ENCODE data around the gene USP28.
"Not testable (repeated sequence)": the region's sequence is repeated elsewhere in the genome, so short reads cannot be mapped to it uniquely, and the experiment has no call there.

The USP28 gene

DNA sequence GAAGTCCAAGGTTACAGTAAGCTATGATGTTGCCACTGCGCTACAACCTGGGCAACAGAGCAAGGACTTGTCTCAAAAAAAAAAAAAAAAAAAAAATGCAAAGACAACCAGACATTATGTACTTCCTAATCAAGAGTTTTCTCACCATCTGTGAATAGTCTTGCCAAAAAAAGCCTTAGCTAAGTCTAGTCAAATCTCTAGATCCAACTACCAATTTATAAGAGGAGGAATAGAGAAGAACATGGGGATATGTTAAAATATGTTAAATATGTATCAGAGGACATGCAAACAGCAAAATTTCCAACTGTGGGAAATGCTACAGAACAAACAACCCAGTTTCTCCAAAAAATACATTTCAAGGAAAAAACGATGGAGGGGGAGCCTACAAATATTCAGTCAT lies 45.6 kb downstream of the USP28 start:
- no peak for DNase-seq

DNA sequence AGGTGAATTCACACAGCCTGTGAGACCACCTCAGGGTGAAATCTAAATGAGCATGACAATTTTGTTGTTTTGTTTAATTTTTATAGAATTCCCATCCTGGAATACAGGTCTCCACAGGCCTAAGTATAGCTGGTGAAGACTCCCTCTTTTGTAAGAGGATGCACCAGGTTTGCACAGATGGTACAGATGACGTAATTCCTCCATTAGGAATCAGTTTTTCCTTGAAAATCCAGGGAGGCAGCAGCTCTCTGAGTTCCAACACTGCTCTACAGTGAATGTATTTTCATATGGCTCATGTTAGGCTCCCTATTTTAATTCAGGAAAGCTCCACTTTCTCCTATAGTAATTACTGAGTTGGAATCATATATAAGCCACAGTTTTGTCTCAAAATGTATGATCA lies 47.2 kb downstream of the USP28 start:
- DNase-seq, result no peak

DNA sequence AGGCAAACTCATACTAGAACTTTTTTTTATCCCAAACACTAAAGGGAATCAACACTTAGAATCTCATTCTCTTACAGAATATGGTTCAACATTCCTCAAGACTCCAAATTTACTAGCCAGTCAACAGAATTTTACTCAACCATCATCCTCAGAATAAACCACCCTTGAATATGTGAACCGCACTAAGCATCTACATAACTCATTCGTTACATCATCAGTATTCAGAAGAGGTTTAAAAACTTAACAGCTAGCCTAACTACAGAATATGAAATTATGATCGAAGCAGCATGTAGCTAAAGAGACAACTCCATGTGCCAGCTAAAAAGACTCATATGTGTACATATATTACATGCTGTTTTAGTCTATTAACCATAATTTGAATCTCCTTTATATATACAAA lies 47.9 kb downstream of the USP28 start:
- DNase-seq, result no peak

DNA sequence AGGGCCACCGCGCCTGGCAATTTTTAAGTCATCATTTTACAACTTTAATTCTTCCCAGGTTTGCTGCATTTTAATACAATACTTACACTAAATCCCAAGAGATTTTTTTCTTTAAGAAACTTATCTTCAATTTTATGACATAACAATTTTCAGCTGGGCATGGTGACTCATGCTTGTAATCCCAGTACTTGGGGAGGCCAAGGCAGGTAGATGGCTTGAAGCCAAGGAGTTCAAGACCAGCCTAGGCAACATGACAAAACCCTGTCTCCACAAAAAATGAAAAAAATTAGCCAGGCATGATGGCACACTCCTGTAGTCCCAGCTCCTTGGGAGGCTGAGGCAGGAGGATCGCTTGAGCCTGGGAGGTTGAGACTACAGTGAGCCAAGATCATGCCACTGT lies 56.9 kb downstream of the USP28 start:
- DNase-seq, result no peak

DNA sequence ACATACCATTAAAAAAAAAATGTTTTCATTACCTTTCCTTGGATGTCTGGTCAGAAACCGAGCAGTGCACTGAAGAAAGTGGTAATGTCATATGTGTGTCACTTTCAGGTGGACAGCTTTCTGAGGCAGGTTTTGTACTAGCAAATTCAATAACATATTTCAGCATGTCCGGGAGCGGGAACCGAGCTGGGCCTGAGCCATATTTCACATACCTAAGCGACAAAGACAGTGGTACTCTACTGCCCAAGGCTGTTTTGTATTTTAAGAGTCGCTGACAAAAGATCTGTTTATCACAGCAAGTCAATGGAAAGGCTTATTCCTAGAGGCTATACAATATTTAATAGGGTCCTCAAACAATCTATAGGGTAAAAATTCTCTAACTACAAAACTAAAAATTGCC lies 57.7 kb downstream of the USP28 start:
- DNase-seq, result no peak

DNA sequence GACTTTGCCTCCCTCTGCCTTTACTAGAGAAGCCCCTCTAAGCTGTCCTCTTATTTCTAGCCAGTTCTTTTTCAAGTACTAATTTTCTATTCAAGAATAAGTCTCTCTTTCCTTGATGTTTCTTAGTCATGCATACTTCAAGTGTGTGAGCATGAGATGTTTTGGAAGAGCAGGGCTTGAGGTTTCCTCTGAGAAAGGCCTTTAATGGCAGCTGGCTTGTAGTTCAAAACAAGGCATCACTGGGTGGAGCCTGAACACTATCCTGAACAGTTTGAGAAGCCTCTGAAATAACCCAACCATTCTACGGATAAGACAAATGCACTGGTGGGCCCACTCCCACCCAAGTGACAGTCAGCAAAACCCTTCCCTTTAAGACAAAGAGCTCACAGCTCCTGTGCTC lies 58.2 kb downstream of the USP28 start:
- DNase-seq, result no peak

DNA sequence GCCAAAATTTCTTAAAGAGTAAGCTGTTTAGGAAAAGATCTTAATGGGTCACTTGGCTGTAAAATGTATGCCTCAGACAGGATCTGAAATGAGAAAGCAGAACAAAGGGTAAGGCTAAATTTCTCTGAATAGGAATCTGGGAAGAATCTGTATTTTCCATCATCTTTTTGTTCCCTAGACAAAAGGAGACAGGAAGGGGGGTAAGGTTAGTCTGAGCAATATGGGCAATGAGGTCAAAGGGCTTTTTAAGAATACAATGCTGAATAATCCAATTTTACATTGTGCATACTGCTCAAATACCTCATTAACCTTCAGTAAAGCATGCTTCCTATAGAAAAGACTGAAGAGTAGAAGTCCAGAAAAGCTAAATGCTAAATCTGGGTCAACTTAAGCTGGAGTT lies 61.2 kb downstream of the USP28 start:
- DNase-seq, result no peak

DNA sequence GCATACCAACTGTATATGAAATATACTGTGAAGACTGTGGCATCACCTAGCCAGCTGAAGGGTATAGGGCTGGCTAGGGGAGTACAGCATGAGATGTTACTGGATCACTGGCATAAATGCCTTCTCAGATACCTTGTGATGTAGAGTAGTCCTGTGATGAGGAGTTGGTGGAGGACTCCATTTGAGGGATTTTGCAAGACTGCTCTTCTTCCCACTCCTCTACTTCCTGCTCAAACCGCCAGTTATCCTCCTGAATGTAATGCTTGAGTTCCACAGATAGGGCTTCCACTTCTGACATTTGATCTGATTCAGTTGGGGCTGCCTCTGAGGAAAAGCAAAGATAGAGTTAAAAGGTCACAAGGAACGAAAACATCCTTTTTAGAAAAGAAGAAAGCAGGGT lies 66.4 kb downstream of the USP28 start:
- DNase-seq, result no peak

DNA sequence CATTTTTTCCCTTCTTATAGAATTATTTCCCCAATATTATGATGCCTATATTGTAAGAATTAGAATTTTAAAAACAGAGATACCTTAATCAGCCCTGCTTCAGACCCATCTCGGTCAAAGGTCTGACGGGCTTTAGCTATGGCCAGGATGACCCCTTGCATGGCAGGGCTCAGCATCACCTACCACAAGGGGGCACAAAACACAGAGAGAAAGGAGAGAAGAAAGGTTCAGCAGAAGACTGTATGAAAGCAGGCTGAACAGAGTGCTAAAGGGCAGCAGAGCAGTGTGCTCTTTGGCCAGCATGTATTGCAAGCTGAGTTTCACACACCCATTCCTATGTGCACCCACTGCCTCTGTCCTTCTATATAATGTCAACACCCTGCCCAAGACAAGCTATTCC lies 69.0 kb downstream of the USP28 start:
- peak; percentile 18 for DNase-seq

DNA sequence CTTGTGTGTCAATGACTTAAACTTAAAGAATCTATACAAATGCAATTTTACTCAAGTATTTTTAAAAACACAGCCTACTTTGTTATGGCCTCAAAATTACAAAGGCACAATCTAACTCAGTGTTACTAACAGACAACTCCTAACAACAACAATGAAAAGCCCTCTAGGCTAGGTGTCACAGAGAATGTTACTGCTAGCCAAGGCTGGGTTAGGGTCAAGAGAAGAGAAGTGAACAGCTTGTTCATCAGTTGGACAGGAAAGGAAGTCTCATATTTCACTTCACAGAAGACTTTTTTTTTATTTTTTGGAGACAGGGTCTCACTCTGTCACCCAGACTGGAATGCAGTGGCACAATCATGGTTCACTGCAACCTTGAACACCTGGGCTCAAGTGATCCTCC lies 69.7 kb downstream of the USP28 start:
- peak; percentile 18 for DNase-seq

DNA sequence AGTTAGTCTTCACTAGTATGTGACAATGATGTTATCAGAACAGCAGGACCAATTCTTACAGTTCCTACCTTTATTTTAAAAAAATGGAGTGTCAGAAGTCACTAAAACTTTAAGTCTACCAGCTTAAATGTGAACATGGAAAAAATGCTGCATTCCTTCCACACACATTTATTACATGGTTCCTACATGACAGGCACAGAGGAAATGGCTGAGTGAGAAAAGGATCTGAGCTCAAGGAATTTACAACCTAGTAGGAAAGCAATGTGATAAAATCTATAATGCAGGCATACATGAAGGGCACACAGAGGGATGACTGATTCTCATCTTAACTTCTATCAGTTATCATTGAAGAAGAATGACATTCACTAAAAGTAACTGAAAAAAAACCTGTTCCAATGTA lies 72.8 kb downstream of the USP28 start:
- DNase-seq, result no peak

DNA sequence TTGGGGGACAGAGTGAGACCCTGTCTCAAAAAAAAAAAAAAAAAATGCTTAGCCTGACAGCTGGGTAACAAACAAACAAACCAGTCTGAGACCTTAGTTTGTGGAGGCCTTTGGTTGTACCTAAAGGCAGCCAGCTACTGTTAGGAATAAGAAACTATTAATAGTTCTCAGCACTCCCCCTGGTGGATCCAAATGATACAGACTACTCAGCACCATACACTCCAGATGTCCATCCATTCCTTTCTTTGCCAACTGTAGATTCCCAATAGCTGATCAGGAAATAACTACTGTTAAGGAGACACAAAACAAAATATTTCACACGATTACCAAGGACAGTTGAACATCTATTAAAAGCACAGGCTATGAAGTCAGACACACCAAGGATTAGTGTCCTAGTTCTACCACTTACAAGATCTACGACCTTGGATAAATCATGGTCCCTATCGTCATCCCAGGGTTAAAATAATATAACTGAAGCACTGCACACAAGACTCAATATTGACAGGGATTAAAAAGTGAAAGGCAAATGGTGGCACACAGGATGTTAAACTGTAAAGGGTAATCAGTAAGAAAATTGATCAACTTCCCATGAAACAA lies 78.6 kb downstream of the USP28 start:
- DNase-seq, result peak; percentile 40

DNA sequence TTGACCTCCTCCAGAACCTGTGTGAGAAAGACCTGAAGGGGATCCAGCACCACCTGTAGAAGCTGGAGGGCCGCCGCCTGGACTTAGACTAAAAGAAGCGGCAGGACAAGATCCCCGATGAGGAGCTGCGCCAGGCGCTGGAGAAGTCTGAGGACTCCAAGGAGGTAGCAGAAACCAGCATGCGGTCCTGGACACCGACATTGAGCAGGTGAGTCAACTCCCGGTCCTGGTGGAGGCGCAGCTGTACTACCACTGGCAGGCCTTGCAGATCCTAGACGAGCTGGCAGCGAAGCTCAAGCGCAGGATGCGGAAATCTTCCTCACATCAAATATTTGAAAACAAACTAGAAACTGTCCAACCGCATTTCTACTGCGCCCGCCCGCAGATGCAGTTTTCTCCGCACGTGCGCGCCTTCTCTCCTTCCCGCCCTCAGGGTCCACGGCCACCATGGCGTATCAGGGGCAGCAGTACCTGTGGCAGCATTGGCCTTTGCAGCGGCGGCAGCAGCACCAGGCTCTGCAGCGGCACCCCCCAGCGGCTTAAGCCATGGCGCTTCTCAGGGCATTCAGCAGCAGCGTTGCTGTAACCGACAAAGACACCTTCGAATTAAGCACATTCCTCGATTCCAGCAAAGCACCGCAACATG lies 85.6 kb downstream of the USP28 start:
- DNase-seq, result no peak

DNA sequence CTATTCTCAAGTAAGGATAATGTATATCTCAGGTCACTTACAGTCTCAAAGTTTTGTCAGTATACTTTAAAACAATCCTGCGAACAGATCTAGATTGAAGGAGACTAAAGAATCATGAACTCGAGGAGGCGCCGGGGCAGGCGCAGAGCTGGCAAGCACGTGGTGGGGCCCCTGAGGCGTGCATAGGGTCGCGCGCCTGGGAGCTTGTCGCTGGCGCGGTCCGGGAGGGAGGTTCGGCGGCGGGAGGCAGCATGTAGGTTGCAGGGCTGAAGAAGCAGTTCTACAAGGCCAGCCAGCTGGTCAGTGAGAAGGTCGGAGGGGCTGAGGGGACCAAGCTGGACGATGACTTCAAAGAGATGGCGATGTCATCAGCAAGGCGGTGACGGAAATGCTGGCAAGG lies 86.4 kb downstream of the USP28 start:
- not testable (repeated sequence) for DNase-seq

DNA sequence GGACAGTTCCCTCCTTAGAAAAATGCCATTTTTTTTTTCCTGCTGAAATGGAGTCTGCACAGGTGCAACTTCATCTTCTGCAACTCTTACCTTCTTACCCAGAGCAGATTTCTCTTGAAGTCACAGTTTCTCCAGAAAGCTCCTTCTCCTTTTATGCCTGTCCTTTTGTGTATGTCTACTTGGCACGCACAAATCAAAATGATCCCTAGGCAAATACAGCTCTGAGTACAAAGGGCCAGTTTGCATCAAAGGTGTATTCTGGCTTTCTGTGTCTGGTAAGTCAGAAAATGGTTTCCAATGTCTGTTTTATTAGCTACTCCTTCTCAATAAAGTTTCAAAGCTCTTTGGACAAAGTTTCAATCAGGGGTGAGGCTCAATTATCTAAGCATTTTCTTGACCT lies 93.2 kb downstream of the USP28 start:
- DNase-seq, result no peak

DNA sequence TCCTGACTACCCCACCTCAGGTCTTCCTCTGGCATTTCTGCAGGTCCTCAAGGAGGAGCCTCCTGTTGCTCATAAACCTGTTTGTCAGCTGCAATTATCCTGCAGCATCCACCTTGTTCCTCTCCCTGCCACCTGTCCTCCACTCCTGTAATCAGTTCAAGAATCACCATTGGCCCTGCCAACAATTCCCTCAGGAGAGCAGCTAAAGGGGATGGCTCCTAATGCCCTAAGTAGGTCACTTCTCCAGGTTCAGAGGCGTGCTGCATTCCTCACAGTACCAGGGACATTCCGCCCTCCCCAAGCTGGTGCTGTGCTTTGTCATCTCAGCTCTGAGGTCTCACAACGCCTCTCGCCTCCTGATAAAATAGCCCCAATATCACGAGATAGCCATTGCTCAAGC lies 93.7 kb downstream of the USP28 start:
- no peak for DNase-seq

DNA sequence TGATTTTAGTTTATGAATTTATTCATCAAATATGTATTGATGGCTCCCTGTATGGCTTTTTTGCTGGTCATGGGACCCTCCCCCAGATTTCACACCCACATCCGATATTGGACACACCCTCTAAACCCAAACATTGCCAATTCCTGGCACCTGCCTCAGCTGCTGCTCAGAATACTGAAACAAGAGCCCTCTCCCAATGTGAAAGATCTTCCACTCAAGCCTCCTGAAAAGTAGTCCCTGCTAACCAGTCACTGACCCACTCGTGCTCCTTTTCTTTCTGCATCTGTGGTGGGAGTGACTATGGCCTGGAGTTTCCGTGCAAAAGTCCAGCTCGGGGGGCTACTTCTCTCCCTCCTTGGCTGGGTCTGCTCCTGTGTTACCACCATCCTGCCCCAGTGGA lies 95.9 kb downstream of the USP28 start, which contains the start of gene CLDN25:
CLDN25 (plus strand) TSS at position 301 of the 400 bp plus-strand sequence; CDS start at position 301, 0 bp downstream.
- no peak for DNase-seq

DNA sequence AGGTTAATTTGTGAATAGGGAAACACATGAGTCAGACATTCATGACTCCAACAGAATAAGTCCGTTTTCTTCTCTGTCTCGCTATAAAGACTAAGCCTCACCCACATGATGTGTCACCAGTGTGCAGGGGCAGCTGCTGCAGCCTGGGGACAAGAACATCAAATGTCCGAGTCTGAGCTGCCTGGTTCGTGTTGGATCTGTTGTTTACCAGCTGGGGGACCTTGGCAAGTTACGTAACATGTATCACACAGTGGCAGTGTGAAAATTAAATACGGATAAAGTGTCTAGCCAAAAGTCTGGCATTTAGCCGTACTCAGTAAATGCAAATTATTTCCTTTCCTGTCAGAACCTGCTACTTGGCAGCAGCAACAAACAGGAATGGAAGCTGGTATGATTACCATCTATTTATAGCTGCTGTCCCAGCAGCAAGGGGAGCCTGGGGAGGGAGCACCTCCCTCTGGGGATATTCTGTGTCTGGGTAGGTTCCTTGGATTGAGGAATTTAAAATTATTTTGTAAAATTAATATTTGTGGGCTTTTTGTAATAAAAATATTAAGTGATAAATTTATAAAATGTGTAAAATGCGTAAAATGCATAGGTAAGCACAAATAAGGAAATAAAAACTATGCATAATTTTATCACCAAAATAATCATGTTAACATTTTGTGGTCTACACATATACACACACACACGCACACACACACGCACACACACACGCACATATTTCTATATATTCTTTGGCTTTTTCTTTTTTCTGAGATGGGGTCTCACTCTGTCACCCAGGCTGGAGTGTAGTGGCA lies 97.1 kb downstream of the USP28 start:
- peak; percentile 3 for DNase-seq

DNA sequence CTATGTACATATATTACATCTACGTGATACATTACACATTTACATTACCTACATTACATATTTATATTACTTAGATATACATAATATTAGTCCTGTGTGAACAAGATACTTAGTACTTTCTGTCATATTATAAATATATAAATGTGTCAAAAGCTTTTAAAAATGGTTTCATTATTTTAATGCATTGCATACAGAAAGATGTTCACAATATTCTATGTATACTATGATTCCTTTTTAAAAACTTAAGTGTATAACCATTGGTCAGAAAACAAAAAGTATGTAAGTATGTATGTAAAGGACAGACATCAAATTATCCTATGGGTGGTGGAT lies 101.2 kb downstream of the USP28 start:
- DNase-seq, result no peak

DNA sequence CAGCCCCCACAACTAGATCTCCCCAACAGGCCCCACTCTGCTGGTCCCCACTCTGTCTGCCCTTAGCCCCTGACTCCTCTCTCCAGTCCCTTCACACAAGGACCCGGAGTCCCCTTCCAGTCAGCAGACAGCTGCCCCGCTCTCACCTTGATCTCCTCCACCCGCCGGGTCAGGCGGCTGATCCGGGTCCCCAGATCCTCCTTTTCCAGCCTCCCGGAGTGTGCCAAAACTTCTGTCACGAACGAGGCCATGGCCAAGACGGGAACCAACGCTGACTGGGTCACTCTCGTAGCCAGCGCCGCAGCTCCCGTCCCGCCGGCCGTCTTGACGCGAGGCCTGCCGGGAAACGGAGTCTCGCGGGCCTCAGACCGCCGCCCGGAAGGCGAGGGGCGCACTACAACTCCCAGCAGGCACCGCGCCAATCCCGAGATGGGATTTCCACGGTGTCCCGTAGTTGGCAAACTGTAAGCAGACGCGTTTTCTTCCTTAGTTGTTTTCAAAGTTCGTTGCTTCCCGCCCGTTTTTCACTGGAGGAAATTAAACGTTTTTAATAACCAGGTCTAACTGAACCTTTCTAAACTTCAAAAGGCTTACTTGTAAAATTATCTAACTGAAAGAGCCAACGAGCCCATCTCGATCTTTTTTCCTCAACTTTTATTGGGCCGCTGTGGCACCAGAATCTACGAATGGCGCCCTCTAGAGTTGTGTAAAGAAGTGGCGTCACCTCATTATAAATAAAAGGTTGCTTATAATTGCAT lies 101.8 kb downstream of the USP28 start, which contains the start of gene ZW10:
ZW10 (minus strand) TSS at position 277 of the 758 bp plus-strand sequence; CDS start at position 251, 26 bp downstream.
- DNase-seq, result peak; percentile 96

DNA sequence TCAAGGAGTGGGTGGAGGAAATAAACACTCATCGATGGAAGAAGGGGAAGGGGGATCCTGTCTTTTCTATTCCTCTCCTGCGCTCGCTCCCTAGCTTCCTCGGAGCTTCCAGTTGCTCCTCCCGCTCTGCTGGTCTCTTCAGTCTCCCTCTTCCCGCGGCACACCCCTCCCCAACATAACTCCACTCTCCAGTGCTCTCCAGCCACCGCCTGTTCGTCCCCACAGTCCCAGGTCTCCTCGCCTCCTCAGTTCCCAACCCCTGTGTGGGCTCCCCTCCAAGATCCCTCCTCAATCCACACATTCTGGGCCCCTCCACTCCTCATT lies 102.3 kb downstream of the USP28 start:
- no peak for DNase-seq

DNA sequence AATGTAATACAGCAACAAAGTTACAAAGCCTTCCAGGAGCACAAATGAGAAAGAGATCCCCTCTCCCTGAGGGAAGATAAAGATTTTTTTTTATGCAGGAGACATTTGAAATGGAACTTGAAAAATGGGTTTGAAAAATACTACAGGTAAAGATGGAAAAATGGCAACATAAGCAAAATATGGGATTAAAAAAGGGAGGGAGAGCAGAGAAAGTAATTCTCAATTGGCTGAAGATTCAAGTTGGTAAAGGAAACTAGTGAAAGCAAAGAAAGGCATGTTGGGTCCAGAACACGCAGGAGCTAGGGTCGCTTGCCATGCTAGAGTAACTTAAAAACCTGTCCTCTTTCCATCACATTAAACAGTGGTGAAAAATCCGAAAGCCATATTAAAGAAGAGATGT lies 103.4 kb downstream of the USP28 start:
- no peak for DNase-seq

DNA sequence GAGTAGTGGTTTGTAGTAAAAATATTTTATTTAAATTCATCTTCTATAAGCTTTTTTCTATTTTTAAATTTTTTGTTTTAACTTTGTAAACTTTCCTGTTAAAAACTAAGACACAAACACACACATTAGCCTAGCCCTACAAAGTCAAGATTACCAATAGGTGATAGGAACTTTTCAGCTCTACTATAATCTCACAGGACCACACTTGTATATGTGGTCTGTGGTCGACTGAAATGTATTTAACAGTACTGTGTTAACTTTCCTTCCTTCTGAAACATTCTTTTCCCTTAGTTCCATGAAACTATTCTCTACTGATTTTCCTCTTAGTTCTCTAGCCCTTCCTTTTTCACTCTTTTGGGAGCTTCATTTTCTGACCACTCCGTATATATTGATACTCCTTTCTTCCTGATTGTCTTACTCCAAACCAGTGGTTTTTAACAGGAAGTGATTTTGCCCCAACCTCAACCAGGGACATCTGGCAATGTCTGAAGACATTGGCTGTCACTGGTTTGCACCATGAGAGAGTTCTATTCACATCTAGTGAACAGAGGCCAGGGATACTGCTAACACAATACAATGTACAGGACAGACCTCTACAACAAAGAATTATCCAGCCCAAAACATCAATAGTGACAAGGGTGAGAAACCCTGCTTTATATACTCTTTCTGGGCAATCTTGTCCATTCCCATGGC lies 110.7 kb downstream of the USP28 start:
- no peak for DNase-seq

Measured in HCEC 1CT (cell line).